ENCODE measurements around the gene ARGLU1.

- TF ChIP-seq POLR2A (IDR thresholded peaks at IDR 0.05) (no peak), POLR2AphosphoS5 (IDR thresholded peaks at IDR 0.05) (no peak), EP300 (IDR thresholded peaks at IDR 0.05) (no peak)
- TF ChIP-seq, protein P1, sequence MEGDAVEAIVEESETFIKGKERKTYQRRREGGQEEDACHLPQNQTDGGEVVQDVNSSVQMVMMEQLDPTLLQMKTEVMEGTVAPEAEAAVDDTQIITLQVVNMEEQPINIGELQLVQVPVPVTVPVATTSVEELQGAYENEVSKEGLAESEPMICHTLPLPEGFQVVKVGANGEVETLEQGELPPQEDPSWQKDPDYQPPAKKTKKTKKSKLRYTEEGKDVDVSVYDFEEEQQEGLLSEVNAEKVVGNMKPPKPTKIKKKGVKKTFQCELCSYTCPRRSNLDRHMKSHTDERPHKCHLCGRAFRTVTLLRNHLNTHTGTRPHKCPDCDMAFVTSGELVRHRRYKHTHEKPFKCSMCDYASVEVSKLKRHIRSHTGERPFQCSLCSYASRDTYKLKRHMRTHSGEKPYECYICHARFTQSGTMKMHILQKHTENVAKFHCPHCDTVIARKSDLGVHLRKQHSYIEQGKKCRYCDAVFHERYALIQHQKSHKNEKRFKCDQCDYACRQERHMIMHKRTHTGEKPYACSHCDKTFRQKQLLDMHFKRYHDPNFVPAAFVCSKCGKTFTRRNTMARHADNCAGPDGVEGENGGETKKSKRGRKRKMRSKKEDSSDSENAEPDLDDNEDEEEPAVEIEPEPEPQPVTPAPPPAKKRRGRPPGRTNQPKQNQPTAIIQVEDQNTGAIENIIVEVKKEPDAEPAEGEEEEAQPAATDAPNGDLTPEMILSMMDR (IDR thresholded peaks at IDR 0.05): no peak
Measured at GRCh38 chr13:106534639-106535551, 33.0 kb downstream of the ARGLU1 start.

Data from suprapubic skin (tissue), 4 donors.